PC-9 (cell line): ENCODE measurements around the gene ZNF346.

Experiments used
- CTCF ChIP-seq: fragments of 200-600 bp; sonication (generic); conservative IDR thresholded peaks from 2 replicates; pipeline ENCODE4 v1.6.1; 2017; ENCODE audit warnings: mixed run types, antibody characterized with exemption, mild to moderate bottlenecking, moderate library complexity
- EZH2 ChIP-seq: fragments of 200-600 bp; sonication (generic); IDR thresholded peaks from 2 replicates; pipeline ENCODE4 v1.8.0; 2017; ENCODE audit warnings: antibody characterized with exemption, low read depth

GRCh38 chr5:177107159-177107558 is 84.7 kb downstream of the ZNF346 start:
- TF ChIP-seq CTCF (no peak), EZH2 (no peak)
